Fibroblast of skin of scalp (primary cell): ENCODE measurements around the gene NPBWR2.

Source experiments
- DNase-seq: peaks from one replicate; pipeline ENCODE4 v3.0.0-alpha.2; 2013

Gene NPBWR2

DNA sequence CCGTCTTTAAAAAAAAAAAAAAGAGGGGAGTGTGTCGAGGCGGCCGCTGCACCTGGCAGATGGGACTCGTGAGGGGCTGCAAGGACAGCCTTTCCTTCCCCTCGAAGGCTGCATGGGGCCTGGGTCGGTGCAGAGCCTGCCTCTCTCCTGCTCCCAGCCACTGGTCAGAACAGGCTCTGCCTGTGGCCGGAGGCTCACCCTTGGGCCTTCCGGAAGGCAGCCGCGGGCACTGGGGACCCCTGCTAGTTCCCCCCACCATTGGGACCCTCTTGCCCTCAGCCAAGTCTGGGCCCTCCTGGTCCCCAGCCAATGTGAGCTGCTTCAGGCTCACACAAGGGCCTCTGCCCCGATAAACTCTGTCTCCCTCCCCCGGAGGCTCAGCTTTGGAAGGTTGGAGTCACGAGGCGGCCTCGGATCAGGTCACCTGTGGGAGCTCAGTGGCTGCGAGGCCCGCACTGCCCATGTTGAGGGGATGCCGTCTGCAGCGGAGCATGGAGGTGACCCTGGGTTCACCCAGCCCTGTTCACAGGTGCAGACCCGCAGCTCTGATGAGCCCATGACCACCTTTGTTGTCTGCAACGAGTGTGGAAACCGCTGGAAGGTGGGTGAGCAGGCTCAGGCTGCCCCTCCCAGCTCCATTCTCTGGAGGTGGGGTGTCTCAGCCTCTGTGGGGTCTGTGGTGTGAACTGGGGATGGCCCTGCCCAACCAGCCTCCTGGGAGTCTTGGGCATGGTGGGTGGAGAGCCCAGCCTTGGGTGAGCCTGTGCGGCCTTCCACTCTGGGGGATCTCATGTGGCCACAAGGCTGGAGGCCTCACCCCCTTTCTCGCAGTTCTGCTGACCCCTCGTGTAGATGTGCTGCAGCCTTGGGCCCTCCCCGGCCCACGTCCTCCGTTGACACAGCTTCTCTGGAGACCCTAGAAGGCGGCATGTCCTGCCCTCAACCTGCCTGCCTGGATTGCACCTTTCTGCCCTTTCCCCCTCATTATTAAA lies 35.7 kb downstream of the NPBWR2 start:
- DNase-seq: no peak

DNA sequence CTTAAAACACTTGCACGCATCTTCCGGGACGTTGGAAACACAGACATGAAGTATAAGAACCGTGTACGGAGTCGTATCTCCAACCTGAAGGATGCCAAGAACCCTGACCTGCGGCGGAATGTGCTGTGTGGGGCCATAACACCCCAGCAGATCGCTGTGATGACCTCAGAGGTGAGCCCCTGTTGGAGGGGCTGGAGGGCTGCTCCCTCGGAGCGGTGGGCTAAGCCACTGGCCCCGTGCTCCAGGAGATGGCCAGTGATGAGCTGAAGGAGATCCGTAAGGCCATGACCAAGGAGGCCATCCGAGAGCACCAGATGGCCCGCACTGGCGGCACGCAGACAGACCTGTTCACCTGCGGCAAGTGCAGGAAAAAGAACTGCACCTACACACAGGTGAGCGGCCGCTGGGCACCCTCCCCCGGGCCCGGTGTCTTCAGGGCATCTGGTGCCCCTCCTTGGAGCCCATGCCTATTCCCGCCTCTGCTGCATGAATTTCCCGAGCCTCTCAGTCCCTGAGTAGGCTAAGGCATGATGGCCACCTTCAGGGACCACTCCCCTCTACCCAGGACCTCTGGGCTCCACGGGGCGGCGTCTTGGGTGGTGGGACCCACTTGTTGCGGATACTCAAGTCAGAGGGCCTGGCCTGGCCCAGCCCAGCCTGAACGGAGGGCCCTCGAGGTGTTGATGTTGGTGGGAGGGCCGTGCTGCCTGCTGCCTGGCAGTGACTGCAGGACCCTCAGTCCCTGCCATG lies 36.9 kb downstream of the NPBWR2 start:
- DNase-seq: no peak

GRCh38 chr20:64069614-64070243 lies 37.6 kb downstream of the NPBWR2 start:
- no peak for DNase-seq

DNA sequence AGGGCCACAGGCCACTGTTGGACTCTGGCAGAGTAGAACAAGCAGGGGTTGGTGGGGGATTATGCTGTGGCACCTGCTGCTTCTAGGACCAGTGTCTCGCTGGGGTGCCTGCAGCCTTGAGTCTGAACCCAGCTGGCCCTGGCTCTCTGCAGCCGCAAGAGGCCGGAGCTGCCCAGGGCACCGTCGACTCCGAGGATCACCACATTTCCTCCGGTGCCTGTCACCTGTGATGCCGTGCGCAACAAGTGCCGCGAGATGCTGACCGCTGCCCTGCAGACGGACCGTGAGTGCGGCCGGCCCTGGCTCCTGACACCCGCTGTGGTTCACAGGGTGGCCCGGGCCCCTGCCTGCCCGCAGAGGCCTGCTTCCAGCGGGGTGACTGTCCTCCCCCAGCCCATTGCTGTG lies 38.2 kb downstream of the NPBWR2 start:
- DNase-seq: no peak

GRCh38 chr20:64068386-64069208 lies 38.8 kb downstream of the NPBWR2 start:
- DNase-seq: no peak

DNA sequence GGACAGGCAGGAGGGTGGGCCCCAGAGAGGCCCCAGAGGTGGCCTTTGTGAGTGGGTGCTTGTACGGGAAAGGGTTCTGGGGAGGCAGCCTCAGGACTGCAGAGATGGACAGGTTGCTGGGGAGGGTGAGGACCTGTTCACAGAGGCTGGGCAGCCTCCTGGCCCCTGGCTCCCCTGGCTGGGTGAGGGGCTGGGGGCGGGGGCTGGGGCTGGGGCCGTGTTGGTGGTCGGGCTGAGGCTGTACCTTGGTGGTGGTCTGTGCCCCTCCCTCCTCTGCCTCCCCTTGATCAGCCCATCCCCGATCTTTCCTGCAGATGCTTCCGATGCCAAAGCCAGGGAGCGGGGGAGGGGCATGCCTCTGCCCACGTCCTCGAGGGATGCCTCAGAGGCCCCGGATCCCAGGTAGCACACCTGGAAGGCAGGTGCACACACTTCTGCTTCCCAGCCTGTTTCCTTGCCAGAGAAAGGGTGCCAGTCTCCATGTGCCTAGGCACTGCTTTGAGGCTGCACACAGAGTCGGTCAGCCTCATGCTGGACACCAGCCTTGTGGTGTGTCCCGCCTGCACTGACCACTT lies 39.5 kb downstream of the NPBWR2 start:
- no peak for DNase-seq

- no peak for DNase-seq
These were observed 40.2 kb downstream of the NPBWR2 start for GRCh38 chr20:64067005-64067632.

DNA sequence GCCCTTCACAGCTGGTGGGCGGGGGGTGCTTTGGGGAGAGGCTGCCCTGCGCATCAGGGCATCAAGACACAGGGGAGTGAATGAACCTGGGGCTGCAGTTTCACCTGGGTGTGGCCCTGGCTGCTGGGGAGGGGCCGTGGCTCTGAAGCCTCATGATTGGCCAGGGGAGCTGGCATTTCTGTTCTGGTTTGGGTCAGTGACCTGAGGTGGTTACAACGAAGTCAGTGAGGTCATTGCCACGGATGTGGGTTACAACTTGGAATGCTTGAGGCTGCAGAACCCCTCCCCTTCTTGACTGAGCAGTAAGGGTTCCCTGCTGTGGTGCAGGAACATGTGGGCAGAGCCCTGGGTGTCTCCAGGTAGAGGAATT lies 41.4 kb downstream of the NPBWR2 start:
- DNase-seq: peak; percentile 59

GRCh38 chr20:64065062-64065973 lies 42.0 kb downstream of the NPBWR2 start:
- DNase-seq: no peak

GRCh38 chr20:64064145-64064698 lies 43.1 kb downstream of the NPBWR2 start:
- DNase-seq: peak; percentile 47

- DNase-seq: no peak
These were observed 43.8 kb downstream of the NPBWR2 start for GRCh38 chr20:64063389-64064144.

DNA sequence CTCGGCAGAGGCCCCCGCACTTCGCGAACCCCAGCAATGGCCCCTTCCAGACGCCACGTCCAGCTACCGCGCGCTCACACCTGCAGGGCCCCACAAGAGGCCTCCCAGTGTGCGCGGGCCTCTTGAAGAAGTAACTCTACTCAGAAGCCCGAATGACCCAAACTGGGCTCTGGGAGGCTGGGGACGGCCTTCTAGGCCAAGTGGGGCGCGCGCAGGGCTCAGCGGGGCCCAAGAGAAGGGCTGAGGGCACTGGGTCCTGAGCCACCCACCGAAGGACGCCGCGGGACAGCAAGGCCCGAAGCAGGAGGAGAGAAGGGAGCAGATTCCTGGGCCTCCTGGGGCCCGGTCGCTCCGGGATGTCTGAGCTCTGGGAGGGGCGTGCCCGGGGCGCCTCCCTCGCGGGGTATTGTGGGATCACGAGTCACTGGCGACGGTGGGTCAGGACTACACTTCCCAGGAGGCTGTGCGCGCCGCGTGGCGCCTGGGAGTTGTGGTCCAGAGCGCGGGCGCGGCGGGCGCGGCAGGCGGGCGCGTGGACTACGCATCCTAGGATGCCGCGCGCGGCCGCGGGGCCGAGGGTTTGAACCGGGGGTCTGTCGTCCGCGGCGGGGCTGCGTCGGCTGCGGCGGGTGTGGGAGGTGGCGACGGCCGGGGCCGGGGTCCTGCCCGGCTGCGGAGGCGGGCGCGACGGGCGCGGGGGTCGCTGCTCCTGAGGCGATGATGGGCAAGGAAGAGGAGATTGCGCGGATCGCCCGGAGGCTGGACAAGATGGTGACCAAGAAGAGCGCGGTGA lies 44.6 kb downstream of the NPBWR2 start, which contains the start of gene TCEA2:
TCEA2 (plus strand) TSS at position 603 of the 793 bp plus-strand sequence; CDS start at position 718, 115 bp downstream.
- DNase-seq: peak; percentile 96

DNA sequence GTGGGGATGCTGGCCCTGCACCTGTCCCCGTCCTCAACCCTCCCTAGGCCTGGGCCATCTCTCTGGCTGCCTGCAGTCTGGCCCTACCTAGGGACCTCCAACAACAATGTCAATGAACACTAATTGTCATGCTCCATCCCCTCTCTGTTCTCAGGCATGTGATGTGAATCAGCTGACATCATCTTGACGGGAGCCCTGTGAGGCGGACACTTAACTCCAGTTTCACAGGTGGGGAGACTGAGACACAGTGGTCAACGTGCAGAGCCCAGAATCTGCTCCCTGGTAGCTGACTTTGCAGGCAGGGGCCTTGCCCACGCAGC lies 45.1 kb downstream of the NPBWR2 start:
- no peak for DNase-seq

GRCh38 chr20:64058536-64058935 lies 48.8 kb downstream of the NPBWR2 start:
- DNase-seq: no peak

DNA sequence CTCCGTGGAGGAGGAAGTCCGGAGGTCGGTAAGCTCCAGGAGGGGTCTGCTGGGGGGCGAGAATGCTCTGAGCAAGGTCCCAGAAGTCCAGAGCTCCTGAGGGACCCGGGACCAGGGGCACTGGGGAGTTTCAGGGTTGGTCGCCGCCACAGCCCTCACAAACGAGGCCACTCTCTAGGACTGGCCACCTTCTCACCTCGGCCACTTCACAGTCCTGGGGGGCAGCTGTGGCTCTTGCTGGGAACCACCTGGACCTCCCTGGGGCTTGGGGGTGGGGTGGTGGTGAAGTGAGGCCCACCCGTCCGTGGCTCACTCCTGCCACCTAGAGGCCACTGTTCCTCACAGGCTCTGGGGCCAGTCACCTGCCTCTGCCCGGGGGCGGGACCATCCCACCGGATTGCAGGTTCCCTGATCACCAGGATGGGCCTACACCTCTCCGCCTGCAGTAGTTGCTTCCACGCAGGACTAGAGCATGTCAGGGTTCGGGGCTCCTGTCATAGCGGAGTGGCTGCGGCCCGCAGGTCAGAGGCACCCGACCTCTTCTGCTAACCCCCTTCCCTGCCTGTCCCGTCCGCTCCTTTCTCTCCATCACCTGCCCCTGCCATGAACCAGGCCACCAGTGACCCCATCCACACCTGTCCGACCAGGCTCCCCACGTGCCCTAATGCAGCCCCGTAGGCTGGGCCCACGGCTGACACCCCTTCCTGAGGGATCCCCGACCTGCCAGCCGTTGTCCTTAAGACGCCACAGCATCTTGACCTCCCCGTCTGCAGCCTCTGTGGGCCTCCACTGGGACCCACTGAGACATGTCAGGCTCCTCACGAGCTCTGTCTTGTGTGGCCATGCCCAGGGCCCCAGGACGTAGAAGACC lies 49.5 kb downstream of the NPBWR2 start:
- DNase-seq: peak; percentile 68

- no peak for DNase-seq
These were observed 50.3 kb downstream of the NPBWR2 start for GRCh38 chr20:64056889-64057627.

DNA sequence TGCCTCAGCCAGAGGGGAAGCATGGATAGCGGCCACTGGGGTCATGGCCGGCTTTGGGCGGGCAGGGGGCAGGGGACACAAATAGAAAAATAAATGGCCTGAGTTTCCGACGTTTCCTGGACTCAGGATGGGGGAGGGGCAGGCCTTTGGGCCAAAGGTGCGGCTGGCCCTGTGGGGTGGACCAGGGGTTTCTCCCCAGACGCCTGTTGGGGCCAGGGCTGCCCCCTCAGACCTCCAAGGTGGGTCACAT lies 50.8 kb downstream of the NPBWR2 start:
- no peak for DNase-seq
